Activated naive CD4-positive, alpha-beta T cell treated with anti-CD3 and anti-CD28 coated beads, Interleukin-2, amount 10 ng/mL, durations not matched to agents 7 days and 5 days (primary cell): ENCODE measurements around the gene ACTRT2.
A peak's percentile ranks its signal among the peaks of the same experiment; 100 is the strongest.

Experiments
- CTCF ChIA-PET: fragments of 350-600 bp; sonication (Branson Sonifier 250); formaldehyde crosslinking; loops from one replicate; lab custom pipeline; 2021; ENCODE audit warnings: antibody characterized with exemption; lab: Charles Lee
- DNase-seq: peaks from one replicate; pipeline ENCODE4 v3.0.0-alpha.2; 2020
- H3K27ac Mint-ChIP-seq: one replicate; pipeline ENCODE4 v1.8.0; 2021; ENCODE audit warnings: mild to moderate bottlenecking, moderate library complexity, mixed read lengths
- H3K27me3 Mint-ChIP-seq: one replicate; pipeline ENCODE4 v1.8.0; 2021; ENCODE audit warnings: mild to moderate bottlenecking, mixed read lengths
- H3K36me3 Mint-ChIP-seq: one replicate; pipeline ENCODE4 v1.8.0; 2021; ENCODE audit warnings: mixed read lengths
- H3K4me1 Mint-ChIP-seq: one replicate; pipeline ENCODE4 v1.8.0; 2021; ENCODE audit warnings: mixed read lengths
- H3K4me3 Mint-ChIP-seq: one replicate; pipeline ENCODE4 v1.8.0; 2021; ENCODE audit warnings: mild to moderate bottlenecking, moderate library complexity, mixed read lengths
- H3K9me3 Mint-ChIP-seq: one replicate; pipeline ENCODE4 v1.8.0; 2021; ENCODE audit warnings: mixed read lengths

ACTRT2 gene

GRCh38 chr1:2980073-2980791 is 41.0 kb upstream of the ACTRT2 start:
- Mint-ChIP-seq H3K4me1 (no peaks in the 10 kb centered on the region), H3K27me3 (no peaks in the 10 kb centered on the region), H3K27ac (no peak overlapping the region), H3K4me3 (no peak overlapping the region), H3K9me3 (no peaks in the 10 kb centered on the region), H3K36me3 (no peaks in the 10 kb centered on the region)
- DNase-seq, result peak; percentile 16
- CTCF ChIA-PET, result no interaction called here

GRCh38 chr1:2980849-2981248 is 40.4 kb upstream of the ACTRT2 start:
- Mint-ChIP-seq H3K4me1 (no peaks in the 10 kb centered on the region), H3K9me3 (no peaks in the 10 kb centered on the region), H3K4me3 (no peak overlapping the region), H3K36me3 (no peaks in the 10 kb centered on the region), H3K27me3 (no peaks in the 10 kb centered on the region), H3K27ac (no peak overlapping the region)
- peak; percentile 10 for DNase-seq
- CTCF ChIA-PET, result no interaction called here

GRCh38 chr1:2981388-2981787 is 39.9 kb upstream of the ACTRT2 start:
- Mint-ChIP-seq H3K9me3 (no peaks in the 10 kb centered on the region), H3K27me3 (no peaks in the 10 kb centered on the region), H3K36me3 (no peaks in the 10 kb centered on the region), H3K27ac (no peak overlapping the region), H3K4me3 (no peak overlapping the region), H3K4me1 (no peaks in the 10 kb centered on the region)
- CTCF ChIA-PET, result no interaction called here
- DNase-seq, result peak; percentile 15

GRCh38 chr1:2981981-2982614 is 39.2 kb upstream of the ACTRT2 start:
- no peaks in the 10 kb centered on the region for H3K27me3 Mint-ChIP-seq
- CTCF ChIA-PET, result no interaction called here
- peak; percentile 14 for DNase-seq
- no peaks in the 10 kb centered on the region for H3K9me3 Mint-ChIP-seq
- H3K36me3 Mint-ChIP-seq, result no peaks in the 10 kb centered on the region
- no peak overlapping the region for H3K27ac Mint-ChIP-seq
- no peaks in the 10 kb centered on the region for H3K4me1 Mint-ChIP-seq
- no peak overlapping the region for H3K4me3 Mint-ChIP-seq

- Mint-ChIP-seq H3K9me3 (no peaks in the 10 kb centered on the region), H3K4me3 (no peak overlapping the region), H3K4me1 (no peaks in the 10 kb centered on the region), H3K27me3 (no peaks in the 10 kb centered on the region), H3K27ac (no peak overlapping the region), H3K36me3 (no peaks in the 10 kb centered on the region)
- peak; percentile 10 for DNase-seq
- CTCF ChIA-PET, result no interaction called here
These were observed 38.5 kb upstream of the ACTRT2 start for GRCh38 chr1:2982615-2983318.

- Mint-ChIP-seq H3K36me3 (no peaks in the 10 kb centered on the region), H3K27ac (no peak overlapping the region), H3K9me3 (no peaks in the 10 kb centered on the region), H3K27me3 (no peaks in the 10 kb centered on the region), H3K4me1 (no peaks in the 10 kb centered on the region), H3K4me3 (no peak overlapping the region)
- DNase-seq, result peak; percentile 3
- CTCF ChIA-PET, result no interaction called here
These were observed 38.0 kb upstream of the ACTRT2 start for GRCh38 chr1:2983319-2983705.

- H3K27me3 Mint-ChIP-seq, result no peaks in the 10 kb centered on the region
- H3K4me3 Mint-ChIP-seq, result no peak overlapping the region
These were observed 37.4 kb upstream of the ACTRT2 start for GRCh38 chr1:2983706-2984398.

GRCh38 chr1:2984399-2985061 is 36.7 kb upstream of the ACTRT2 start:
- no peaks in the 10 kb centered on the region for H3K27me3 Mint-ChIP-seq
- no peaks in the 10 kb centered on the region for H3K9me3 Mint-ChIP-seq
- no peak overlapping the region for H3K27ac Mint-ChIP-seq
- no peaks in the 10 kb centered on the region for H3K36me3 Mint-ChIP-seq
- no peaks in the 10 kb centered on the region for H3K4me1 Mint-ChIP-seq
- peak; percentile 11 for DNase-seq
- no peak overlapping the region for H3K4me3 Mint-ChIP-seq
- CTCF ChIA-PET, result no interaction called here

More at GRCh38 chr1:2983706-2984398, 37.4 kb upstream of the ACTRT2 start:
- DNase-seq, result peak; percentile 14
- CTCF ChIA-PET, result no interaction called here
- H3K4me1 Mint-ChIP-seq, result no peaks in the 10 kb centered on the region
- no peaks in the 10 kb centered on the region for H3K9me3 Mint-ChIP-seq
- H3K27ac Mint-ChIP-seq, result no peak overlapping the region
- no peaks in the 10 kb centered on the region for H3K36me3 Mint-ChIP-seq

GRCh38 chr1:2985067-2985561 is 36.2 kb upstream of the ACTRT2 start:
- peak; percentile 8 for DNase-seq
- H3K27ac Mint-ChIP-seq, result no peak overlapping the region
- no peaks in the 10 kb centered on the region for H3K9me3 Mint-ChIP-seq
- H3K27me3 Mint-ChIP-seq, result peaks cover under 1% of the 10 kb centered on the region
- no peaks in the 10 kb centered on the region for H3K4me1 Mint-ChIP-seq
- CTCF ChIA-PET, result no interaction called here
- H3K4me3 Mint-ChIP-seq, result no peak overlapping the region
- H3K36me3 Mint-ChIP-seq, result no peaks in the 10 kb centered on the region

- DNase-seq, result no peak
- Mint-ChIP-seq H3K27ac (no peak overlapping the region), H3K4me3 (no peak overlapping the region), H3K4me1 (no peaks in the 10 kb centered on the region), H3K27me3 (peaks cover 5% of the 10 kb centered on the region), H3K9me3 (no peaks in the 10 kb centered on the region), H3K36me3 (no peaks in the 10 kb centered on the region)
- CTCF ChIA-PET, result no interaction called here
These were observed 35.3 kb upstream of the ACTRT2 start for GRCh38 chr1:2985694-2986548.

GRCh38 chr1:2986549-2987305 is 34.5 kb upstream of the ACTRT2 start:
- no peak overlapping the region for H3K27ac Mint-ChIP-seq
- DNase-seq, result peak; percentile 10
- no peaks in the 10 kb centered on the region for H3K36me3 Mint-ChIP-seq
- H3K4me3 Mint-ChIP-seq, result no peak overlapping the region
- H3K27me3 Mint-ChIP-seq, result peaks cover 5% of the 10 kb centered on the region
- no peaks in the 10 kb centered on the region for H3K4me1 Mint-ChIP-seq
- no peaks in the 10 kb centered on the region for H3K9me3 Mint-ChIP-seq
- CTCF ChIA-PET, result no interaction called here

GRCh38 chr1:2987773-2988172 is 33.5 kb upstream of the ACTRT2 start:
- no peak for DNase-seq
- Mint-ChIP-seq H3K27me3 (peaks cover 5% of the 10 kb centered on the region), H3K27ac (no peak overlapping the region), H3K4me3 (no peak overlapping the region), H3K9me3 (peaks cover 2% of the 10 kb centered on the region), H3K4me1 (no peaks in the 10 kb centered on the region), H3K36me3 (no peaks in the 10 kb centered on the region)
- CTCF ChIA-PET, result no interaction called here

- Mint-ChIP-seq H3K4me1 (no peaks in the 10 kb centered on the region), H3K4me3 (no peak overlapping the region), H3K36me3 (no peaks in the 10 kb centered on the region), H3K27me3 (peaks cover 5% of the 10 kb centered on the region), H3K9me3 (peaks cover 6% of the 10 kb centered on the region), H3K27ac (no peak overlapping the region)
- DNase-seq, result peak; percentile 14
- CTCF ChIA-PET, result no interaction called here
These were observed 33.0 kb upstream of the ACTRT2 start for GRCh38 chr1:2988256-2988655.
